ENCODE measurements around the gene TADA2A.

DNA sequence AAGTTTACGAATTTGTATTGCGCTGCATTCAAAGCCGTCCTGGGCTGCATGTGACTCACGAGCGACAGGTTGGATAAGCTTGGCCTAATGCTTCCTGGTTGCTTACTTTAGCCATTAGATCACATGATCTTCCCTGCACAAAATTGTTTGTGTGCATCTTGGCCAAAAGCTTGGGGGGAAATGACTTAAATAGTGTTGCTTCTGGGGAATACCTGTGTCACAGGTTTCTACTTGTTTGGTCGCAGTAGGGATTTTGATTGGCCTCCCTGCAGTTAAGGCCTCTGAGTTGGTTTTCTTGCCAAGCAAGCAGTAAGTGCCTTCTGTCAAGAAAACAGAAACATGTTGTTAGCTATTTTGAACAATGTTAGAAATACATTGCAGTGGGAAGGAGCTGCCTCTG lies 43.4 kb downstream of the TADA2A start:
- TF ChIP-seq, protein P1, sequence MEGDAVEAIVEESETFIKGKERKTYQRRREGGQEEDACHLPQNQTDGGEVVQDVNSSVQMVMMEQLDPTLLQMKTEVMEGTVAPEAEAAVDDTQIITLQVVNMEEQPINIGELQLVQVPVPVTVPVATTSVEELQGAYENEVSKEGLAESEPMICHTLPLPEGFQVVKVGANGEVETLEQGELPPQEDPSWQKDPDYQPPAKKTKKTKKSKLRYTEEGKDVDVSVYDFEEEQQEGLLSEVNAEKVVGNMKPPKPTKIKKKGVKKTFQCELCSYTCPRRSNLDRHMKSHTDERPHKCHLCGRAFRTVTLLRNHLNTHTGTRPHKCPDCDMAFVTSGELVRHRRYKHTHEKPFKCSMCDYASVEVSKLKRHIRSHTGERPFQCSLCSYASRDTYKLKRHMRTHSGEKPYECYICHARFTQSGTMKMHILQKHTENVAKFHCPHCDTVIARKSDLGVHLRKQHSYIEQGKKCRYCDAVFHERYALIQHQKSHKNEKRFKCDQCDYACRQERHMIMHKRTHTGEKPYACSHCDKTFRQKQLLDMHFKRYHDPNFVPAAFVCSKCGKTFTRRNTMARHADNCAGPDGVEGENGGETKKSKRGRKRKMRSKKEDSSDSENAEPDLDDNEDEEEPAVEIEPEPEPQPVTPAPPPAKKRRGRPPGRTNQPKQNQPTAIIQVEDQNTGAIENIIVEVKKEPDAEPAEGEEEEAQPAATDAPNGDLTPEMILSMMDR (conservative IDR thresholded peaks at IDR 0.05 in 1 of 2, IDR thresholded peaks at IDR 0.05 in 1 of 2; ENCODE audit: extremely low read depth in 1 of 2, insufficient read depth in 1 of 2, low read depth in 1 of 2, low read length in 2 of 2): no peak
- TF ChIP-seq EZH2 (IDR thresholded peaks at IDR 0.05; ENCODE audit: borderline replicate concordance, low read length): no peak

Measured in mammary epithelial cell (primary cell).